Activated CD4-positive, alpha-beta T cell treated with anti-CD3 and anti-CD28 coated beads, Interleukin-2, amount 10 ng/mL, durations not matched to agents 24 days and 14 days (primary cell): ENCODE measurements around the gene SAMD11. TPM values are rescaled to one million over a fixed set of nuclear protein-coding genes. Genes with fewer than 3 reads are reported as not detected.
"Not testable (repeated sequence)": the region's sequence is repeated elsewhere in the genome, so short reads cannot be mapped to it uniquely, and the experiment has no call there.

Experiments
- DNase-seq: peaks from one replicate; pipeline ENCODE4 v3.0.0; 2022
- H3K27ac Mint-ChIP-seq: one replicate; pipeline ENCODE4 v1.8.0; 2022; ENCODE audit warnings: mild to moderate bottlenecking, mixed read lengths
- H3K27me3 Mint-ChIP-seq: one replicate; pipeline ENCODE4 v1.8.0; 2022; ENCODE audit warnings: mixed read lengths
- H3K36me3 Mint-ChIP-seq: one replicate; pipeline ENCODE4 v1.8.0; 2022; ENCODE audit warnings: low read depth, mild to moderate bottlenecking, mixed read lengths
- H3K4me1 Mint-ChIP-seq: one replicate; pipeline ENCODE4 v1.8.0; 2021; ENCODE audit warnings: mixed read lengths
- H3K4me3 Mint-ChIP-seq: one replicate; pipeline ENCODE4 v1.8.0; 2022; ENCODE audit warnings: mild to moderate bottlenecking, moderate library complexity, mixed read lengths
- H3K9me3 Mint-ChIP-seq: one replicate; pipeline ENCODE4 v1.8.0; 2021; ENCODE audit warnings: mixed read lengths
- intact Hi-C: fragments of 100-400 bp; cut with micrococcal nuclease; formaldehyde crosslinking; loops from one replicate; pipeline ENCODE4 v1.15.1; 2023
- total RNA-seq: library from RNA; stranded (reverse); gene quantifications from 2 replicates; pipeline ENCODE4 v1.2.3, GENCODE V29; 2022

Gene SAMD11, protein sequence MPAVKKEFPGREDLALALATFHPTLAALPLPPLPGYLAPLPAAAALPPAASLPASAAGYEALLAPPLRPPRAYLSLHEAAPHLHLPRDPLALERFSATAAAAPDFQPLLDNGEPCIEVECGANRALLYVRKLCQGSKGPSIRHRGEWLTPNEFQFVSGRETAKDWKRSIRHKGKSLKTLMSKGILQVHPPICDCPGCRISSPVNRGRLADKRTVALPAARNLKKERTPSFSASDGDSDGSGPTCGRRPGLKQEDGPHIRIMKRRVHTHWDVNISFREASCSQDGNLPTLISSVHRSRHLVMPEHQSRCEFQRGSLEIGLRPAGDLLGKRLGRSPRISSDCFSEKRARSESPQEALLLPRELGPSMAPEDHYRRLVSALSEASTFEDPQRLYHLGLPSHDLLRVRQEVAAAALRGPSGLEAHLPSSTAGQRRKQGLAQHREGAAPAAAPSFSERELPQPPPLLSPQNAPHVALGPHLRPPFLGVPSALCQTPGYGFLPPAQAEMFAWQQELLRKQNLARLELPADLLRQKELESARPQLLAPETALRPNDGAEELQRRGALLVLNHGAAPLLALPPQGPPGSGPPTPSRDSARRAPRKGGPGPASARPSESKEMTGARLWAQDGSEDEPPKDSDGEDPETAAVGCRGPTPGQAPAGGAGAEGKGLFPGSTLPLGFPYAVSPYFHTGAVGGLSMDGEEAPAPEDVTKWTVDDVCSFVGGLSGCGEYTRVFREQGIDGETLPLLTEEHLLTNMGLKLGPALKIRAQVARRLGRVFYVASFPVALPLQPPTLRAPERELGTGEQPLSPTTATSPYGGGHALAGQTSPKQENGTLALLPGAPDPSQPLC
- total RNA-seq: not detected in 2 replicates

DNA sequence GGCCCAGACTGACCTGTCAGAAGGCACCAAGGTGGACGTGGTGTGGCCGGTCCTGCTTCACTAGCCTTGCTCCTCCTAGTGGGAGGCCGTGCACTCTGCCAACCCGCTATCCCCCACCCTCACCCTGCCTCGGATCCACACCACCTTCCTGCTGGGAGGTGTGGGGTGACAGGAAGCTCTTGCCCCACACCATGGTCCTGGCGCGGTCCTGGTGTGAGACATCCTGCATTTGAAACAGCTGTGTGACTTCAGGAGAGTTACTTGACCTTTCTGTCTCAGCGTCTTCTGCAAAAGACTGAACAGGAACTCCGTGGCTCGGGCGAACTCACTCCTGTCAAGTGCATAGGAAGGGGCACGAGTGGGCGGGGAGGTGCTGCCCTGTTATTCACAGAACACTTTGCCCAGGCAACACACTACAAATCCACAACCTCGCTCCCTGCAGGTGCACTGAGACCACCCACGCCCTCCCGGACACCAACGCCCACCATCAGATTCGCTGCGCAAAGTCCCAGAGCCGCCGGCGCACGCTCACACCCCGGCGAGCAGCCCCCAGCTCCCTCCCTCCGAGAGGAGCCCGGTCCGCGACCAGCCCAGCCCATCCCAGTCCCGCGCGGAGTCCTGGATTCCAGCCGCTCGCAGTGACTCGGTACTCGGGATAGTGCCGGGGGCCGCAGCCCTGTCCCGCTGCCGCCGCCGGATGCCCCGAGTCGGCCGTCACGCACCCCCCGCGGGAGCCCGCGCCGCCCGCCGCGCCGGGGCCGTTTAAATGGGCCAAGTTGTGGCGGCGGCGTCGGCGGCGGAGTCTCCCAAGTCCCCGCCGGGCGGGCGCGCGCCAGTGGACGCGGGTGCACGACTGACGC lies at the start of gene SAMD11:
Gene SAMD11 (plus strand): TSS at position 793 of the 860 bp plus-strand sequence. CDS start 509 bp downstream, outside the sequence.
- no peaks in the 10 kb centered on the region for H3K36me3 Mint-ChIP-seq
- peaks cover 49% of the 10 kb centered on the region for H3K27me3 Mint-ChIP-seq
- H3K4me1 Mint-ChIP-seq: peaks cover 9% of the 10 kb centered on the region
- peak within 1 kb of the TSS; percentile 64 for H3K4me3 Mint-ChIP-seq
- DNase-seq: peak; percentile 85
- intact Hi-C loops: loop anchor here (2.0 kb wide), 1 partner anchor 17 kb away; no protein-coding TSS in a partner anchor
- H3K27ac Mint-ChIP-seq: peak within 1 kb of the TSS; percentile 29
- no peaks in the 10 kb centered on the region for H3K9me3 Mint-ChIP-seq

DNA sequence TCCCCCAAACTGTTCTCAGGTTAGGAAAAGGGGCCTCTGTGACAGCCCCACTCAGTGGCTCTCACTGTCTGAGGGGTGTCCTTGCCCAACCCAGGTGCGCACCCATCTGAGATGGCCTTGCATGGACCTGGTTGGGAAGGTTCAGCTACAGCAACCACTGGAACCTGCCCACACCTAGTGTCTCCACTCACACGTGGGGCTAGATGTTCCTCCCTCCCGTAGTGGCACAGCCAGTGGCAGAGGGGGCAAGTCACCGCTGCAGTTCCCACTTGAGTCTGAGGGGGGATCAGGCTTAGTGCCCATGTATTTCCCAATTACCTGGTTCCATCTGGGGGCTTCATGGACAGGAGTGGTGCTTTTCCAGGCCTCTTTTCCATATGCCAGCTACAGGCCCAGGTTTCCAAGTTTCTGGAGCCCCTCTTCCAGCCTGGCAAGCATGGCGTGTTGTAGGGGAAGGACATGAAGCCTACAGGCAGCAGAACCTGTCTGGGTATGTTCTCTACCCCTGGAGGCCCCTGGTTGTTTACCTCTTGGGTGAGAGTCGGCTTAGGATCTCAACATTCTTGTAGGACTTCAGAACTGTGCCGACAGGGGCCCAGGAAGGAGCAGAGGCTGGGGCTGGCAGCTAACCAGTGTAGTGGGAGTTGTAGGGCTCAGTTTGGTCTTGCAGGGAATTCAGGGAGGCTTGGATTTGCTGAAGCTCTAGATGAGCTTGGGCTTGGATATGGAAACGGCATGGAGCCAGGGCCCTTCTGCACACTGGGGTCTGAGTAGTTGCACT lies 47.1 kb upstream of the SAMD11 start:
- DNase-seq: peak; percentile 53
- H3K4me3 Mint-ChIP-seq, H3K9me3 Mint-ChIP-seq, intact Hi-C loops, H3K4me1 Mint-ChIP-seq, H3K36me3 Mint-ChIP-seq: not testable (repeated sequence)
- H3K27me3 Mint-ChIP-seq: peaks cover 34% of the 10 kb centered on the region
- H3K27ac Mint-ChIP-seq: peak overlapping the region; percentile 84

DNA sequence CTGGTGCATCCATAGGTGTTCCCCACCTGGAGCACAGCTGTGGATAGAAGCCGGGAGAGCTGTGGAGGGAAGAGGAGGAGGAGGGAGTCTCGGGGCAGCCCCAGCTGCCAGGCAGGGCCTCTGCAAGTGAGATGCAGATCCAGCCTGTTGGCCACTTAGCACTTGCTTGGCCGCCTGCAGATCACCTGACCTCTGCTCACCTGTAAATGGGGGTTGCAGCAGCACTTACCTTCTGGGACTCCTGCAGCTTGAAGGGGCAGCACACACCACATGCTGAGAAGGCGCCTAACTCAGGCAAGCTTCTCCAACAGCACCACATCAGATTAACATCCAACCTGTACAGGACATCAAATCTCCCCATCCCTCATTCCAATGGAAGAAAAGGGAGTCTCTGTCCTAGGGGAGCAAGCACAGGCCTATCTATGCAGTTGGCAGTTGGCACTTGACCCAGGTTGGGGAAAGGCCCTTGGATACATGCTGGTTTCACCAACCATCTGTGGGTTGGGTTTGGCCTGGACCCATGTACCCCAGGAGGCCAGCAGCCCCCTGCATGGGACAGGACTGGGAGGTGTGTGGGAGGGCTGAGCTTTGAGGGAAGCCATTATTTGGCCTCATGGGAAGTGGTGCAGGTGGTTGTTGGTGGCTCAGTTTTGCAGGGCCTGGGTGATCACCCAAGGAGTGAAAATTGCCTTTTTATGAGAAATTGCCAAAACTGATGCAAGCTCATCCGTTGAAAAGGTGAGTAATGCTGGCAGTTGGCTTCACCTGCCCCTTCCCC lies 46.3 kb upstream of the SAMD11 start:
- H3K4me1 Mint-ChIP-seq, H3K4me3 Mint-ChIP-seq, intact Hi-C loops, H3K9me3 Mint-ChIP-seq, H3K27ac Mint-ChIP-seq, H3K36me3 Mint-ChIP-seq: not testable (repeated sequence)
- DNase-seq: peak; percentile 51
- H3K27me3 Mint-ChIP-seq: peaks cover 37% of the 10 kb centered on the region

DNA sequence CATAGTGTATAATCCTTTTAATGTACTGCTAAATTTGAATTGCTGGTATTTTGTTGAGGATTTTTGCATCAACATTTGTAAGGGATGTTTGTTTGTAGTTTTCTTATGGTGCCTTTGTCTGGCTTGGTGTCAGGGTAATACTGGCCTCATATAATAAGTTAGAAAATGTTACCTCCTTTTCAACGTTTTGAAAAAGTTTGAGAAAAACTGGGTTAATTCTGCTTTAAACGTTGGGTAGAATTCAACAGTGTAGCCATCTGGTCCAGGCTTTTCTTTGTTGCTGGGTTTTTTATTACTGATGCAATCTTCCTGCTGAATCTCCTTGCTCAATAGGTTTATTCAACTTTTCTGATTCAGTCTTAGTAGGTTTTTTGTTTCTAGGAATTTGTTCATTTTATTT lies 43.2 kb upstream of the SAMD11 start:
- peaks cover 62% of the 10 kb centered on the region for H3K27me3 Mint-ChIP-seq
- H3K36me3 Mint-ChIP-seq, H3K4me1 Mint-ChIP-seq, H3K9me3 Mint-ChIP-seq, intact Hi-C loops, H3K27ac Mint-ChIP-seq, H3K4me3 Mint-ChIP-seq: not testable (repeated sequence)
- peak; percentile 3 for DNase-seq

DNA sequence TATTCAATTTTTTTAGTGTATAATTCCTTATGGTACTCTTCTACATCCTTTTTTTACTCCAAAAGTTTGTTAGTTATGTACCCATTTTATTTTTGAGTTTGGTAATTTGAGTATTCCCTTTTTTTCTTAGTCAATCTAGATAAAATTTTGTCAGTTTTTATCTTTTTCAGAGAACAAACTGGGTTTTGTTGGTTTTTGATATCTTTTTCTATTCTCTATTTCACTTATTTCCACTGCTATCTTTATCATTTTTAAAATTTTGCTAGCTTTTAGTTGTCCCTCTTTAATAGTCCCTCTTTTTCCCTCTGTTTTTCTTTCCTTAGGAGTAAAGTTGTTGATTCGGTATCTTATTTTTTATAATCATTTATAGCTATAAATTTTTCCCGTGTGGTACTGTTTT lies 42.8 kb upstream of the SAMD11 start:
- intact Hi-C loops, DNase-seq, H3K36me3 Mint-ChIP-seq, H3K4me1 Mint-ChIP-seq, H3K27ac Mint-ChIP-seq, H3K9me3 Mint-ChIP-seq, H3K4me3 Mint-ChIP-seq: not testable (repeated sequence)
- H3K27me3 Mint-ChIP-seq: peaks cover 65% of the 10 kb centered on the region

DNA sequence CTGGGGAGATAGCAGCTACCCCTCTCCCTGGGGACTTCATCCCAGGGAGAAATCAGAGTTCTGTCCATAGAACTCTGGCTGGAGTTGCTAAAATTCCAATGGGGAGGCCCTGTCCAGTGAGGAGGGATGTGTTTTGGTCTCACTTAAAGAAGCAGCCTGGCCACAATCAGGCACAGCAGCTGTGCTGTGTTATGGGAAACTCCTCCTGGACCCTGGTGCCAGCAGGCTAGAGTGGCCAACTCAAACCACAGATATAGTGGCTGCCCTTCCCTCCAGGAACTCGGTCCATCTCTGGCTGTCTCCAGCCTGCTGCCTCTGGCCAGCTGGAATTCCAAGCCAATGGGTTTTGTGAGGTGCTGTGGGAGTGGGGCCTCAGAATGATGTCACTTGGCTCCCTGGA lies 37.4 kb upstream of the SAMD11 start:
- no peaks in the 10 kb centered on the region for H3K9me3 Mint-ChIP-seq
- no peaks in the 10 kb centered on the region for H3K36me3 Mint-ChIP-seq
- peaks cover 66% of the 10 kb centered on the region for H3K27me3 Mint-ChIP-seq
- no peak overlapping the region for H3K4me3 Mint-ChIP-seq
- DNase-seq: no peak
- peaks cover 7% of the 10 kb centered on the region for H3K4me1 Mint-ChIP-seq
- intact Hi-C loops: no loop called here
- H3K27ac Mint-ChIP-seq: no peak overlapping the region

DNA sequence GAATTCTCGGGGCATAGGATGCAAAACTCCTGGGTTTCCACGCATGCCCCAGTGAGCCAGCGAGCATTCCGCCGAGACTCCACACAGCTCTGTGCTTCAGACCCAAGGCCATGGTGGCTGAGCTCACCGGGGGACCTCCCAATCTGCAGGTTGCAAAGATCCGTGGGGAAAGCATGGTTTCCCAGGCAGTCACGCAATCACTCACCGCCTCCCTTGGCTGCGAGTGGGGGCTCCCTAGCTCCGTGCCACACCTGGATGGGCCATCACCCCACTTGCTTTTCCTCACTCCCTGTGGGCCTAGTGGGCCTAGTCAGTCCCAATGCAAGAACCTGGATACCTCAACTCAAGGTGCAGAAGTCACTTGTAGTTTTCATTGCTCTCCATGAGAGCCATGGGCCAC lies 37.0 kb upstream of the SAMD11 start:
- Mint-ChIP-seq H3K27ac (no peak overlapping the region), H3K36me3 (no peaks in the 10 kb centered on the region), H3K9me3 (no peaks in the 10 kb centered on the region), H3K4me3 (no peak overlapping the region), H3K4me1 (peaks cover 7% of the 10 kb centered on the region), H3K27me3 (peaks cover 65% of the 10 kb centered on the region)
- intact Hi-C loops: no loop called here
- no peak for DNase-seq

DNA sequence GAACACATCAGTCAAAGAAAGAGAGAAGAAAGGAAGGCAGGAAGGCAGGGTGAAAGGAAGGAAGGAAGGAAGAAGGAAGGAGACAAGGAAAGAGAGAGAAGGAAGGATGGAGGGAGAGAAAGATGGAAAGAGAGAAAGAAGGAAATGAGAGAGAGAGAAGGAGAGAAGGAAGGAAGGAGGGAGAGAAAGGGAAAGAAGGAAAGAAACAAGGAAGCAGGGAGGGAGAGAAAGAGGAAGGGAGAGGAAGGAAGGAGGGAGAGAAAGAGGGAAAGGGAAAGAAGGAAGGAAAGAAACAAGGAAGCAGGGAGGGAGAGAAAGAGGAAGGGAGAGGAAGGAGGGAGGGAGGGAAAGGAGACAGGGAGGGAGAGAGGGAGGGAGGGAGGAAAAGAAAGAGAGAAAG lies 35.4 kb upstream of the SAMD11 start:
- no peak overlapping the region for H3K4me3 Mint-ChIP-seq
- H3K27ac Mint-ChIP-seq: no peak overlapping the region
- H3K9me3 Mint-ChIP-seq: no peaks in the 10 kb centered on the region
- no peak for DNase-seq
- intact Hi-C loops: no loop called here
- H3K27me3 Mint-ChIP-seq: peaks cover 56% of the 10 kb centered on the region
- H3K36me3 Mint-ChIP-seq: no peaks in the 10 kb centered on the region
- peaks cover 7% of the 10 kb centered on the region for H3K4me1 Mint-ChIP-seq

DNA sequence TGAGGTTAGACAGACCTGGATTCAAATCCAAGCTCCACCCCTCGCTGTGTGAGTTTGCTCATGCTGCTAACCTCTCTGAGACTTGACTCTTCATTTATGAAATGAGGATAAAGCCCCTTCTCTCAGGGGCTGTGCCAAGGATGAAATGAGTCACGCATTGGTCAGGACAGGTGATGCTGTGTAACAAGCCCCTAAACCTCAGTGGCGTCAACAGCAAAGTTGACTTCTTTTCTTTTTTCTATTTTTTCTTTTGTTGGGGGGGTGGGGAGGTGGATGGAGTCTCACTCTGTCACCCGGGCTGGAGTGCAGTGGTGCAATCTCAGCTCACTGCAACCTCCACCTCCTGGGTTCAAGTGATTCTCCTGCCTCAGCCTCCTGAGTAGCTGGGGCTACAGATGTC lies 33.9 kb upstream of the SAMD11 start:
- H3K4me1 Mint-ChIP-seq, intact Hi-C loops, DNase-seq, H3K27ac Mint-ChIP-seq, H3K9me3 Mint-ChIP-seq, H3K4me3 Mint-ChIP-seq, H3K36me3 Mint-ChIP-seq: not testable (repeated sequence)
- peaks cover 46% of the 10 kb centered on the region for H3K27me3 Mint-ChIP-seq

DNA sequence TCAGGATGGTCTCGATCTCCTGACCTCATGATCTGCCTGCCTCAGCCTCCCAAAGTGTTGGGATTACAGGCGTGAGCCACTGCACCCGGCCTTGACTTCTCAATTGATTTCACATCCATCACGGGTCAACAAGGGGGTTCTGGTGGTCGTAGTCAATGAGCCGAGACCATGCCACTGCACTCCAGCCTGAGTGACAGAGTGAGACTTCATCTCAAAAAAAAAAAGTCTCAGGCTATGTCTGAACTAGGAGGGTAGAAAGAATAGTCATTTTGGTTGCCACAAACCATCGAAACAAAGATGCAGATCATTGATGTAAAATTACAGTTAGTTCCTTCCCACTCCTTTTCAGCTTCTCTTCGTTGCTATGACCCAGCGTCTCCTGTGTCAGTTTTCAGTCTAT lies 33.5 kb upstream of the SAMD11 start:
- H3K27ac Mint-ChIP-seq, H3K4me1 Mint-ChIP-seq, H3K36me3 Mint-ChIP-seq, intact Hi-C loops, H3K4me3 Mint-ChIP-seq, H3K9me3 Mint-ChIP-seq: not testable (repeated sequence)
- peaks cover 44% of the 10 kb centered on the region for H3K27me3 Mint-ChIP-seq
- DNase-seq: peak; percentile 45

DNA sequence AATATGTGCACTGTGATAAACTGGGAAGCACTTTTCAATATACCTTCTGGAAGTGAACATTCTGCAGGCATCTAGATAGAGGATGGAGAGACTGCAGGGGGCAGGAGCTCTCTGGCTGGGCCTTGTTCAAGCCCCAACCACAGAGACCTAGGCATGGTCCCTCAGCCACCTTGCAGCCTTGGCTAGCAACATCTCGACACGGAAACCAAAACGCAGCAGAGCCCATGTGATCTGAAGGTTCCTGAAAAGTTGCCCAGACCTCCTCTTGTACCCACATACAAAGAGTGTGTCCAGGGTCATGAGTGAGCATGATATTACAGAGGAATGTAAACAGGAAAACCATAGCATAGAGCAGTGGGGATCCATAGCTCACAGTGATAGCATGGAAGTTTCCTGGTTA lies 33.1 kb upstream of the SAMD11 start:
- Mint-ChIP-seq H3K4me3 (no peak overlapping the region), H3K27me3 (peaks cover 44% of the 10 kb centered on the region), H3K9me3 (peaks cover 3% of the 10 kb centered on the region), H3K4me1 (peaks cover 7% of the 10 kb centered on the region), H3K36me3 (no peaks in the 10 kb centered on the region), H3K27ac (no peak overlapping the region)
- peak; percentile 56 for DNase-seq
- intact Hi-C loops: no loop called here

DNA sequence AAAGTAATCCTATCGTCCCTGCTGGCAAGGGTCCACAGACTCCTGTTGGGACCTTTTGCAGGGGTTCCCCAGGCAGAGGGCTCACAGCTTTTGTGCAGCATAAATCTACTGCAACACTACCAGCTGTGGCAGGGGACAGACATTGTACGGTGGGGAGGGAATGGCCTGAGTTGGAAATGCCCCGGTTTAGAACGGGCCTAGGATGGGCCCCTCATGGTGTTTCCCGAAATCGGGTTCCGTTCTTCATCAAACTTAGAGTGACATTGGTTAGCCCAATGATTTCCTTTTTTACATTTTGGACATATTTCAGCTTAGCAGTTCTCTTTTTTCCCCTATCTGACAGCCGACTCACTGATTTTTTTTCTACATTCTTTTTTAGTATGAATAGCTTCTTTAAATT lies 26.5 kb upstream of the SAMD11 start:
- intact Hi-C loops: no loop called here
- no peak overlapping the region for H3K27ac Mint-ChIP-seq
- peaks cover 5% of the 10 kb centered on the region for H3K4me1 Mint-ChIP-seq
- peaks cover 6% of the 10 kb centered on the region for H3K36me3 Mint-ChIP-seq
- no peak for DNase-seq
- H3K9me3 Mint-ChIP-seq: peaks cover 23% of the 10 kb centered on the region
- H3K4me3 Mint-ChIP-seq: no peak overlapping the region
- H3K27me3 Mint-ChIP-seq: peaks cover 53% of the 10 kb centered on the region
